CD4-positive, alpha-beta memory T cell (primary cell): ENCODE measurements around the gene ATRAID. TPM values are rescaled to one million over a fixed set of nuclear protein-coding genes. Genes with fewer than 3 reads are reported as not detected.

Experiments
- CTCF ChIA-PET: fragments of 350-600 bp; sonication (Branson Sonifier 250); formaldehyde crosslinking; loops from one replicate; lab custom pipeline; 2021; ENCODE audit warnings: inconsistent platforms; ENCODE audit not compliant: partially characterized antibody; lab: Charles Lee
- POLR2A ChIA-PET: fragments of 350-600 bp; sonication (Branson Sonifier 250); formaldehyde crosslinking; loops from one replicate; lab custom pipeline; 2021; ENCODE audit not compliant: partially characterized antibody; lab: Charles Lee
- DNase-seq, 5 donors: peaks; one replicate each; pipeline versions ENCODE4 v3.0.0 to v3.0.0-alpha.2; 2020 to 2022; ENCODE audit warnings: mixed read lengths in 1 of 5
- H3K27ac ChIP-seq: one replicate; pipeline ENCODE4 v1.7.0; 2013; ENCODE audit warnings: low read depth, low read length
- H3K27me3 ChIP-seq: 2 replicates; pipeline ENCODE4 v1.7.0; 2013; ENCODE audit warnings: mild to moderate bottlenecking, low read length, moderate library complexity; ENCODE audit not compliant: insufficient read depth
- H3K36me3 ChIP-seq: 2 replicates; pipeline ENCODE4 v1.7.0; 2013; ENCODE audit warnings: mild to moderate bottlenecking, low read length, moderate library complexity; ENCODE audit not compliant: insufficient read depth
- H3K4me1 ChIP-seq: 2 replicates; pipeline ENCODE4 v1.7.0; 2013; ENCODE audit warnings: mild to moderate bottlenecking, low read length, moderate library complexity; ENCODE audit not compliant: insufficient read depth
- H3K4me3 ChIP-seq, 2 donors: one replicate each; pipeline ENCODE4 v1.7.0; 2013; ENCODE audit warnings: low read length in 2 of 2, mild to moderate bottlenecking in 1 of 2
- H3K9me3 ChIP-seq, 2 donors: one replicate each; pipeline ENCODE4 v1.7.0; 2013; ENCODE audit warnings: low read length in 2 of 2, control low read depth in 1 of 2; ENCODE audit not compliant: control insufficient read depth in 1 of 2
- H3K27ac Mint-ChIP-seq, 7 donors: one replicate each; pipeline ENCODE4 v1.8.0; 2020 to 2021; ENCODE audit warnings: mixed read lengths in 7 of 7, mild to moderate bottlenecking in 6 of 7, inconsistent platforms in 3 of 7, moderate library complexity in 3 of 7
- H3K27me3 Mint-ChIP-seq, 2 donors: one replicate each; pipeline ENCODE4 v1.8.0; 2020 to 2021; ENCODE audit warnings: mixed read lengths in 2 of 2
- H3K36me3 Mint-ChIP-seq, 2 donors: one replicate each; pipeline ENCODE4 v1.8.0; 2020 to 2021; ENCODE audit warnings: mixed read lengths in 2 of 2, inconsistent platforms in 1 of 2, mild to moderate bottlenecking in 1 of 2
- H3K4me1 Mint-ChIP-seq, 4 donors: one replicate each; pipeline ENCODE4 v1.8.0; 2020 to 2021; ENCODE audit warnings: mixed read lengths in 4 of 4, mild to moderate bottlenecking in 1 of 4
- H3K4me3 Mint-ChIP-seq, 8 donors: one replicate each; pipeline ENCODE4 v1.8.0; 2020 to 2021; ENCODE audit warnings: mixed read lengths in 8 of 8, mild to moderate bottlenecking in 7 of 8, moderate library complexity in 6 of 8, inconsistent platforms in 3 of 8
- H3K9me3 Mint-ChIP-seq, 8 donors: one replicate each; pipeline ENCODE4 v1.8.0; 2020 to 2021; ENCODE audit warnings: mixed read lengths in 8 of 8, mild to moderate bottlenecking in 5 of 8, inconsistent platforms in 3 of 8, moderate library complexity in 1 of 8
- intact Hi-C: fragments of 100-400 bp; cut with micrococcal nuclease; formaldehyde crosslinking; loops from one replicate; pipeline ENCODE4 v1.15.1; 2023
- polyA plus RNA-seq, 2 donors: library from polyadenylated mRNA; unstranded; fragments of 300-500 nt; fragmentation: Illumina TruSeq; gene quantifications; one replicate each; pipeline ENCODE4 v1.2.3, GENCODE V29; 2021
- total RNA-seq, 2 experiments: library from RNA; stranded (reverse); gene quantifications; one replicate each; pipeline ENCODE4 v1.2.3, GENCODE V29; 2021

Gene ATRAID
- total and polyA plus RNA-seq, 4 experiments from 2014 or later = 103 to 443 (median 194) TPM

DNA sequence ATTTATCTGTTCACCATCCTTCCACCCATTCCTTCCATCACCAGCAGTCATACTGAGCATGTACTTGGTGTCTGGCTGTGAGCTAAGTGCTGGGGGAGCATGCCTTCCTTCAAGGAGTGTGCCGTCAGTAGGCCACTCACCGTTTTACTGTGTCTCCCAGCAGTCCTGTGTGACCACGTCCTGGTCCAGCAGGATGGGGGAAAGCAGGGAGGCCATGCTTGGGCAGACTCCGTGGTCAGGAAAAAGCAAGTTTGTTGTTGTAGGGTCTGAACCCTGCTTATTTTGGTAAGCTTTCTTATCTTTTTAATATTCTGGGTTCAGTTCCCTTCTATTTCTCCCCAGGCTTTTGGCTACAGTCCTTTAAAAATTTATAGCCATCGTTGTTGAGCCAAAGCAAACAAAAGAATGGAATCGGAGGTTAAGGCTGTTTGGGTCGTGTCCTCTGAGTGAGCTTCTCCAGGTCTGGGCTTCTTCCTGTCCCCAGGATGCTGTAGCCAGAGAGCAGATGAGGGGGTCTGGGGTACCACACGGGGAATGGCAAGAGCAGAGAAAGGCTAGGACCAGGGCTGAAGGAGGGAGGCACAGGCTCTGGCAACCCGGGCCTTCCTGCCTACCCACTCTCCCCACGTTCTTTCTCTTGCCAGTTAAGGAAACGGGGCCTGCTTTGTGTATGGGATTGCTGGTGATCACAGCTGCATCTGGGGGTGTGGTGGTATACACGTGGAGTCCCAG is 37.5 kb downstream of the ATRAID start:
- H3K36me3 ChIP-seq = no peaks in the 10 kb centered on the region
- DNase-seq = no peak
- Mint-ChIP-seq H3K27me3 (peaks cover 6 to 12% of the 10 kb centered on the region in 2 donors), H3K36me3 (peaks cover 0 to under 1% of the 10 kb centered on the region in 2 donors), H3K9me3 (no peaks in the 10 kb centered on the region), H3K4me1 (peaks cover 0 to 1% (median 0%) of the 10 kb centered on the region in 4 donors), H3K4me3 (no peak overlapping the region), H3K27ac (peak overlapping the region in 1 of 7 donors; percentile 36)
- H3K9me3 ChIP-seq = no peaks in the 10 kb centered on the region
- H3K27me3 ChIP-seq = peaks cover 4% of the 10 kb centered on the region
- intact Hi-C loops = no loop called here
- H3K27ac ChIP-seq = no peak overlapping the region
- no peak overlapping the region for H3K4me3 ChIP-seq
- CTCF ChIA-PET = interaction anchor here (1.1 to 3.8 kb wide), 2 partner anchors 13 to 31 kb away, joined by 3 to 28 read pairs; partner anchors contain the start of gene TRIM54
- POLR2A ChIA-PET = no interaction called here
- no peaks in the 10 kb centered on the region for H3K4me1 ChIP-seq

GRCh38 chr2:27249891-27250651 is 38.2 kb downstream of the ATRAID start:
- CTCF ChIA-PET = interaction anchor here (1.1 to 3.8 kb wide), 2 partner anchors 30 to 51 kb away, joined by 3 to 28 read pairs; partner anchors contain the start of gene TRIM54
- H3K4me1 ChIP-seq = no peaks in the 10 kb centered on the region
- Mint-ChIP-seq H3K9me3 (no peaks in the 10 kb centered on the region), H3K4me1 (peaks cover 0 to 1% (median 0%) of the 10 kb centered on the region in 4 donors), H3K27me3 (peaks cover 10 to 16% of the 10 kb centered on the region in 2 donors), H3K4me3 (no peak overlapping the region), H3K27ac (no peak overlapping the region), H3K36me3 (no peaks in the 10 kb centered on the region)
- H3K9me3 ChIP-seq = no peaks in the 10 kb centered on the region
- peaks cover 4% of the 10 kb centered on the region for H3K27me3 ChIP-seq
- intact Hi-C loops = loop anchor here (1.0 kb wide), 1 partner anchor 30 kb away; no protein-coding TSS in a partner anchor
- H3K36me3 ChIP-seq = no peaks in the 10 kb centered on the region
- no peak overlapping the region for H3K4me3 ChIP-seq
- DNase-seq = peak in 4 of 5 donors; percentile 25 to 40 (median 32)
- POLR2A ChIA-PET = no interaction called here
- H3K27ac ChIP-seq = no peak overlapping the region

GRCh38 chr2:27250652-27251379 is 39.0 kb downstream of the ATRAID start:
- Mint-ChIP-seq H3K4me1 (peaks cover 0 to 1% (median 0%) of the 10 kb centered on the region in 4 donors), H3K9me3 (no peaks in the 10 kb centered on the region), H3K27ac (no peak overlapping the region), H3K36me3 (no peaks in the 10 kb centered on the region), H3K27me3 (peaks cover 14 to 22% of the 10 kb centered on the region in 2 donors), H3K4me3 (no peak overlapping the region)
- POLR2A ChIA-PET = no interaction called here
- CTCF ChIA-PET = interaction anchor here (1.1 to 3.8 kb wide), 2 partner anchors 29 to 50 kb away, joined by 3 to 28 read pairs; partner anchors contain the start of gene TRIM54
- Histone ChIP-seq H3K4me1 (no peaks in the 10 kb centered on the region), H3K27me3 (peaks cover 4% of the 10 kb centered on the region), H3K36me3 (no peaks in the 10 kb centered on the region), H3K4me3 (no peak overlapping the region), H3K27ac (no peak overlapping the region), H3K9me3 (no peaks in the 10 kb centered on the region)
- no peak for DNase-seq
- intact Hi-C loops = loop anchor here (1.0 kb wide), 1 partner anchor 29 kb away; no protein-coding TSS in a partner anchor

DNA sequence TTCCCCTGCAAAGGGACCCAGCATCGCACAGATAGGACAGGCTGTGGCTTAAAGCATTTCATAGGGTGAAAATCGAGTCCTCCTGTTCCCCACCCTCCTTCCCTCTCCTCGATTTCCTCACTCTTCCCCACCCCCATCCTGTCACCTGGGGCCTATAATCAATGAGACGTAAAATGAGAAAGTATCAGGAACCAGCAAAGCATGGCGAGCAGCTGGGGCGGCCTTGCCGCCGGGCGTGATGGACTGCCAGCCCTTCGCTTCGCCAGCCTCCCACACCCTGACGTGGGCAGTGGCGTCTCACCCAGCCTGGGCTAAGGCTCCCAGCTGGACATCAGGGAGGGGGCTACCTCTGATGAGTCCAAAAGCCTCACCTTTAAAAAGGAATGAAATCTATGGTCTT is 39.9 kb downstream of the ATRAID start:
- Histone ChIP-seq H3K4me1 (no peaks in the 10 kb centered on the region), H3K36me3 (no peaks in the 10 kb centered on the region), H3K27ac (no peak overlapping the region), H3K4me3 (no peak overlapping the region), H3K9me3 (no peaks in the 10 kb centered on the region), H3K27me3 (peaks cover 4% of the 10 kb centered on the region)
- Mint-ChIP-seq H3K27ac (no peak overlapping the region), H3K27me3 (peaks cover 14 to 28% of the 10 kb centered on the region in 2 donors), H3K4me3 (no peak overlapping the region), H3K36me3 (no peaks in the 10 kb centered on the region), H3K4me1 (peaks cover 0 to 1% (median 0%) of the 10 kb centered on the region in 4 donors), H3K9me3 (no peaks in the 10 kb centered on the region)
- POLR2A ChIA-PET = no interaction called here
- no peak for DNase-seq
- CTCF ChIA-PET = interaction anchor here (3.8 kb wide), 1 partner anchor 28 kb away, joined by 28 read pairs; the partner anchor contains the start of gene TRIM54
- intact Hi-C loops = no loop called here

DNA sequence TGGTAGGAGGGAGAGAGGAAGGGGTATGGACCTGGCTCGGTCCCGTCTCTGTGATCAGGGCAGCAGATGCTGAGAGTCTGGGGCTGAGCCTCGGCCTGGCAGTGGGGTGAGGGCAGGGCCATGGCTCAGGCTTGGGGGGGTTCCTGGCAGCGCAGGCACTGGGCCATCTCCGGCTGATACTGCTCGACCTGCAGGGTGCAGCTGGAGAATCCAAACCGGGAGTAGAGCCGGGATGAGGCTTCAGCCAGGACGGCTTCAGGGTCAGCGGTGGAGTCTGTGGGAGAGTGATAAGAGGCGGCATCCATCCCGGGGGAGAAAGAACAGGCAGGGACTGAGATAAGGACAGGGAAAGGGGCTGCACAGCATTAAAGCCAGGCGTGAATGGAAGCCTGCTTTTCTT is 43.3 kb downstream of the ATRAID start:
- intact Hi-C loops = no loop called here
- H3K27ac ChIP-seq = no peak overlapping the region
- ChIA-PET CTCF (no interaction called here), POLR2A (no interaction called here)
- no peaks in the 10 kb centered on the region for H3K4me1 ChIP-seq
- H3K36me3 ChIP-seq = no peaks in the 10 kb centered on the region
- peaks cover 0 to 1% (median 0%) of the 10 kb centered on the region in 4 donors for H3K4me1 Mint-ChIP-seq
- H3K27ac Mint-ChIP-seq = no peak overlapping the region
- no peaks in the 10 kb centered on the region for H3K36me3 Mint-ChIP-seq
- no peaks in the 10 kb centered on the region for H3K9me3 Mint-ChIP-seq
- H3K27me3 Mint-ChIP-seq = peaks cover 31 to 45% of the 10 kb centered on the region in 2 donors
- H3K4me3 Mint-ChIP-seq = no peak overlapping the region
- no peaks in the 10 kb centered on the region for H3K9me3 ChIP-seq
- DNase-seq = no peak
- H3K4me3 ChIP-seq = no peak overlapping the region
- H3K27me3 ChIP-seq = peaks cover 21% of the 10 kb centered on the region

DNA sequence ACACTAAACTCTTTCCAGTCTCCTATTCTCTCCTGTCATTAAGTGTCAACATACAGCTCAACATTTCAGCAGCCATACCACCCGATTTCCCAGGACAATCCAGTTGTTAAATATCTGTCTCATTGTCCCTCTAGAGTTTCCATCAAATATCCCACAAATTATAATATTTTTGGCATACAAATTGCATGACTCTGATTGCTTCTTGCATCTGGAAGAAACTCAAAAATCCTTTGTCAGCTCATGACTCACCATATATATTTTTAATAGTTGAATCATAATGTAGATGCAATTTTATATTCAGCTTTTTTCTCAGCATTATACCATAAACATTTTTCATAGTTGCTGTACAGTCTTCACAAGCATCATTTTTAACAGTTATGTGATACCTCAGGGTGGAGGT is 43.8 kb downstream of the ATRAID start:
- Mint-ChIP-seq H3K27me3 (peaks cover 36 to 50% of the 10 kb centered on the region in 2 donors), H3K27ac (no peak overlapping the region), H3K9me3 (no peaks in the 10 kb centered on the region), H3K36me3 (no peaks in the 10 kb centered on the region), H3K4me3 (no peak overlapping the region), H3K4me1 (peaks cover 0 to 4% (median under 1%) of the 10 kb centered on the region in 4 donors)
- Histone ChIP-seq H3K9me3 (no peaks in the 10 kb centered on the region), H3K4me3 (no peak overlapping the region), H3K4me1 (no peaks in the 10 kb centered on the region), H3K36me3 (no peaks in the 10 kb centered on the region), H3K27me3 (peaks cover 25% of the 10 kb centered on the region), H3K27ac (no peak overlapping the region)
- no peak for DNase-seq
- intact Hi-C loops = no loop called here
- ChIA-PET CTCF (interaction anchor here (0.9 kb wide), 1 partner anchor 10 kb away, joined by 3 read pairs; no protein-coding TSS in a partner anchor), POLR2A (no interaction called here)
